ENCODE data around the gene NCBP1. TPM values are rescaled to one million over a fixed set of nuclear protein-coding genes. Genes with fewer than 3 reads are reported as not detected.

NCBP1 gene
- total RNA-seq, 1 donor from 2014 or later = 20.0 TPM

DNA sequence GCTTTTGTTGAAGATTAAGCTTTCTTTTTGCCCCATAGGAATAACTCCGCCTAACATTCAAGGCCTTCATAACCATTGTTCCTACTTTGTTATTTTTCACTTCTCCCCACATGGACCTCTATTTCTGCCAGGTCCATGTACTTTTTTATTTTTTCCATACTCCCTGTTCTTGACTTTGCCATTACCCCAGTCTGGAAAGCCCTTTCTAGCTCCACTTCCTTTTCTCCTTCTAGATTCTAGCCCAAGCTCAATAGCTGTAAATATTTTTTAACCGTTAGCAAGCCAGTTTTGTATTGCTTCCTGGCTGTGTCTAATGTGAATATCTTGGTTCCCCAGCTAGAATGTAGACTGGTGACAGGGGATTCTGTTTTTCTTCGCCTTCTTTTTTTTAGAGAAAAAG, 26.1 kb downstream of the NCBP1 start:
- ATAC-seq (ENCODE audit: poor library complexity) = no peak
- intact Hi-C loops (cut with DNase I) = no loop called here

DNA sequence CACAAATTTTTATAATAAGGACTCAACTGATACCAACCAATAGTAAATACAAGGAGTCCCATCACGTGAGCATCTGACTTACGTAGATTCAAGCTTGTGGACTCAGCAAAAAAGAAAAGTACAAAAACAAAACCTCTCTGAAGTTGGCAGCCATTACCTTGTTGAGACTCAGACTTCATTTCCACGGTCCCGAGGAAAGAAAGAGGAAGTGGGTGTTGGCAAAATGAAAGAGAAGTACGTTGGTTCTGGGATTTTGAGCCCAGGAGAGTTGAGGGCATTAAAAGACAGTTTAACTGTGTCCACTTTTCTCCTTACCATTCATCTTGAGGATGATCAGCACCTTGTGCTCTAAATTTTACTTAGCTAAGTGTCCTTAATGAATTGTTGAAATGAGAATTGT, 26.7 kb downstream of the NCBP1 start:
- no peak for DNase-seq
- intact Hi-C loops (cut with DNase I) = no loop called here
- ATAC-seq (ENCODE audit: poor library complexity) = no peak

More for the DNA sequence above, 26.1 kb downstream of the NCBP1 start:
- no peak for DNase-seq

DNA sequence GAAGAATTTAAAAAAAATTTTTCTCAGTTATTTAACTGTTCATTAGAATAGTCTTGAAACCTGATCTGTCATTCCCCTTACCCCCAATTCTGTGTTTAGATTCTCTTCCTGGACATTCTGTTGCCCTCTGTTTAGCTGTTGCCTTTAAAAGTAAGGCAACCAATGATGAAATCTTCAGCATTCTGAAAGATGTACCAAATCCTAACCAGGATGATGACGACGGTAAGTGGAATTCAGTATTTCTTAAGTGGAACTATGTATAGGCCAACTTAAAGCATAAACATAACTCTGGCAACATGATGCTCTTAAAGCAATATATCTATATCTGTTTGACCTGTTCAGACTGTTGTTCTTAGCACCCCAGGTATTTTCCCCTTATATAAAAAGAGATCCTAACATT, 27.2 kb downstream of the NCBP1 start:
- ATAC-seq (ENCODE audit: poor library complexity) (no peak), DNase-seq (no peak)
- intact Hi-C loops (cut with DNase I) = no loop called here

DNA sequence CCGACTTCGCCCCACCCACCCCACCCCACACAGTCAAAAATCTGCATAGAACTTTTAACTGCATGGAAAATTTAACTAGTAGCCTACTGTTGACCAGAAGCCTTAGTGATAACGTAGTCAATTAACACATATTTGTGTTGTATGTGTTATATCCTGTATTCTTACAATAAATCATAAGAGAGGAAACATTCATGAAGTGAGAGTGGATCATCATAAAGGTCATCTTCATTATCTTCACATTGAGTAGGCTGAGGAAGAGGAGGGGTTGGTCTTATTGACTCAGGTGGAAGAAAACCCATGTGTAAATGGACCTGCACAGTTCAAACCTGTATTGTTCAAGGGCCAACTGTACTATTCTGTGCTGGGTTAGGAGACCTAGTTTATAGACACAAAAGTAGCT, 32.1 kb downstream of the NCBP1 start:
- intact Hi-C loops (cut with DNase I) = no loop called here
- DNase-seq = no peak
- ATAC-seq (ENCODE audit: poor library complexity) = no peak

DNA sequence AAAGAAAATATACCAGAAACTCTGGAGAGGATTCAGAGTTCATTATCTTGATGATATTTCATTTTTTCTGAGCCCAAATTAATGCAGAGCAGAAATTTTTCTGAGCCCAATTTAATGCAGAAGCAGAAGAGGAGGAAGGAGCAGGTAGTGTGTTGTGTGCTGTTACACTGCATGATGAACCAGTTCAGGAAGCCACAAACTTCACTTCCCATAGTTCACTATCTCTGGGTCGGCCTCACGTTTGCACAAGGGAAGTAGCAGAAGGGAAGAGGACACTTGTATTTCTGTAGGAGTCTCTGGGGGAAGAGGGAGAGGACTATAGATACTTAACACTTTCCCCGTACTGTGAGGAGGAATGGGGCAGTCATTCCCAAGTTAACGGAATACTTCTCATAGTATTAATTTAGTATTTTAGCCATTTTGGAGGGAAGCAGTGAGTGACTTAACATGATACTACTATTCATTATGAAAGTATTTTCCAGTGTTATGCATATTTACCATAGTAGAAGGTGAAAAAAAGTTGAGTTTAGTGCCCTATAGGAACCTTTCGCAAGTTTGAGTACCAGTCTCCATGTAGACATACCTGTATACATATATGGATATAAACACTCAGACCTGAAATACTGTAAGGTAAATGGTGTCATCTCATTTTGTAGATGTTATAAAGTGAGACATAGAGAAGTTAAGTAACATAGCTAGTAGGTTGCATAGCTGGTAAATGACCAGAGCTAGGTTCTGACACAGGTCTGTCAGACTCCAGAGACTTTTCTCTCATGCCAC, 33.5 kb downstream of the NCBP1 start:
- DNase-seq = no peak
- no peak for ATAC-seq (ENCODE audit: poor library complexity)
- intact Hi-C loops (cut with DNase I) = no loop called here

DNA sequence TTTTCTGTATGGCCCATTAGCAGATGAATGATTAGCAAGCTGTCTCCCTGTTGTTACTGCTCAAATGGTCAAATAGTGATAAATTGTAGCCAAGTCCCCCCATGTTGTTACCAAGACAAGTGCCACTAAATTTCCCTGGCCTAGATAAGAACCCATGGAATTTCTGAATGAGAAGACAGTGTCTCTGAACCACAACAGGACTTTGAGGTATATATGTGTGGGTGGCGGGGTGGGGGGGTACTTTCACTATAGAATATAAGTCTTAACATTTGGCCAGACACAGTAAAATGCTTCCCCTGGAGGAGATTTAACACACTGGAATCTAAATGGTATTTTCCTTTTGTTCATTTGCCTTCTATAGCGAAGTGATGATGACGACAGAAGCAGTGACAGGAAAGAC, 34.9 kb downstream of the NCBP1 start:
- no peak for ATAC-seq (ENCODE audit: poor library complexity)
- DNase-seq = no peak
- intact Hi-C loops (cut with DNase I) = no loop called here

DNA sequence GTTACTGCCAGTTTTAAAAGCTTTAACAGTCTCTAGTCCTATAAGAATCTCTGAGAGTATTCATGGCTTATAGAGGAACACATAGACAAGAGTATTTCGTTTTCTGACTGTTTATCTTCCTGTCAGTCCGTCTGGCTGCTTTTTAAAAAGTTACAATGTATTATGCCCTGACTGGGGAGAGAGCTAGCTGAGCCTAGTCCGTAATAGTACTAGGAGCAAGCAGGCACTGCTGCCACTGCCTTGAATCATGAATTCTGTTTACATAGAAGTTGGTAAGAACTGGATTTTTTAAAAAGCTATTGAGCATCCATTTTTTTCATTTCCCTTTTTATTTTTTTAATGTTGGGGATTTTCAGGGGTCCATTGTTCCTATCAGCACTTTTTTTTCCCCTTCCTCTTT, 37.0 kb downstream of the NCBP1 start:
- intact Hi-C loops (cut with DNase I) = no loop called here
- no peak for ATAC-seq (ENCODE audit: poor library complexity)
- DNase-seq = no peak

DNA sequence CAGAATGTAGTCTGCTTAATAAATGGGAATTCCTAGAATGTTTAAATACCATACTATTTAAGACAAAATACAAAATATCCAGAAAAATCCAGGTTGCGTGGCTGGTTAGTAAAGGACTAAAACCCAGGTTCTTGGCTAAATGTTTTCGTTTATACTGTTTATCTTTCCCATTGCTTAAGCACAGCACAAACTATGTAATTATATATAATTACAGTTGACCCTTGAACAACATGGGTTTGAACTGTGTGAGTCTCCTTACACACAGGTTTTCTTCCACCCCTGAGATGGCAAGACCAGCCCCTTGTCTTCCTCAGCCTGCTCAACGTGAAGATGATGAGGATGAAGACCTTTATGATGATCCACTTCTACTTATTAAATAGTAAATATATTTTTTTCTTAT, 38.8 kb downstream of the NCBP1 start:
- intact Hi-C loops (cut with DNase I) = no loop called here

DNA sequence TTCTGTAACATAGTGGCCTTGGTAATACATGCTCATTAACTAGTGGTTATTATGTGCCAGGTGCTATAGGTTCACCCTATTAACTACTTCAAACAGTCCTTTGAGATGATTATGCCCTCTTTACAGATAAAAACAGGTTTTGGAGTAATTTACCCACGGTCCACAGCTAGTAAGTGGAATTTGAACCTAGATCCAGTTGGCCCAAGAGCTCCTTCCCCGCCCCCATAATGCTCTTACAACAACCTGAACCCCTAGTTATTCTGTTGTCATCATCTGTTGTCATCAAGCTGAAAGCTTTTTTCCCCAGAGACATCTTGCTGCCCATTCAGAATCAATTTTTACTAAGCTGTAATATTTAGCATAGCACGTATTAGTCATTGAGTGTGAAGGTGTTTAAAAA, 40.3 kb downstream of the NCBP1 start:
- intact Hi-C loops (cut with DNase I) = no loop called here
- DNase-seq (no peak), ATAC-seq (ENCODE audit: poor library complexity) (no peak)

More for the DNA sequence above, 38.8 kb downstream of the NCBP1 start:
- no peak for ATAC-seq (ENCODE audit: poor library complexity)
- DNase-seq = no peak

DNA sequence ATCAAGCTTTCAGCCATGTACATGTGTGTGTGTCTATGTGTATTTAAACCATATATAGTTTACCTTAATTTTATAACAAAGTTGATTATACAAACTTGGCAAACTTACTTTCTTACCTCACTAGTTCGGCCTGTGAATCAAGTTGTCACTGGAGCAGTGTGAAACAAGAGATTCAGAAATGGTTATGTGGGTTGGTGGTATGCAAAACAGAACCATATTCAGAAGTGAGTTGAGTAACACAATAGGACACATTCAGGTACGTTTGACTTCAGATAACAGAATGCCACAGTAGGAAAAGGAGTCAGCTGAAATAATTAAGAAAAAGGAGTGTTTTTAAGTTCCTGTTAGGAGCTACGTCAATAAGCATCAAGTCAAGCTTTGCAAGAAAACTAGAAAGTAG, 42.0 kb downstream of the NCBP1 start:
- intact Hi-C loops (cut with DNase I) = no loop called here
- ATAC-seq (ENCODE audit: poor library complexity) (no peak), DNase-seq (no peak)

DNA sequence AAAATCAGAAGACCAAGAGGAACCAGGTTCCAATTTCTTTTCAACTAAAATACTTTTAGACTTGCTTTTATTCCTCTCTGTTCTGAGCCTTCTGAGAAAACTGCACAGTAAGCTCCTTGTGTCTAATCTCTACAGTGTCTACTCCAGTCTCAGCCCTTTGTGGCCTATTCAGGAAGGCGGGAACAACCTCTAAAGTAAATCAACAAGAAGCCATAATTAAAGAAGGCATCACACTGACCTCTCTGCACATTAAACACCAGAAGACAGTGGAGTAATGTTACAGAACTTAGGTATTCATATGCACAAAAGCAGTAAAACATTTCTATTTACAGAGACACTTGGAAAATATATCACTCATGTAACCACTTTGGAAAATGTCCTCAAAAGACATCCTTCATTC, 48.6 kb downstream of the NCBP1 start:
- no peak for ATAC-seq (ENCODE audit: poor library complexity)
- intact Hi-C loops (cut with DNase I) = no loop called here
- DNase-seq = no peak

DNA sequence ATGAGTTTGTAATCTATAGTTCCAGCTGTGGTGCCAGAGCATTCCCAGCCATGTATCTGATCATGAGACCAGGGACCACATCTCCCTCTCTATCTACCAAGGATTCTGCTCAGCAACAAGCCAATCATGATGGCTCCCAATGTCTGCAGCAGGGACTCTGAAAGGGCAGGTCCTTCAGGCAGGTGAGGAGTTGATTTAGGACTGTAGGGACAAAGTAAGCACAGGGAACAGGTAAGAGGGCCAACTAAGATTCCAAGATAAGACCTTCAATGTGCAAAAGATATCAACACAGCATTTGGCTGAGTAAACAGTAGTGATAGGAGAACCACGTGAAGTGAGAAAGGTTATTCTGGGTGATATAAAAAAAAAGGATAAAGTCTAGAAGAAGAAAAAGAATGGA, 55.0 kb downstream of the NCBP1 start:
- no peak for DNase-seq
- intact Hi-C loops (cut with DNase I) = no loop called here
- ATAC-seq (ENCODE audit: poor library complexity) = no peak

DNA sequence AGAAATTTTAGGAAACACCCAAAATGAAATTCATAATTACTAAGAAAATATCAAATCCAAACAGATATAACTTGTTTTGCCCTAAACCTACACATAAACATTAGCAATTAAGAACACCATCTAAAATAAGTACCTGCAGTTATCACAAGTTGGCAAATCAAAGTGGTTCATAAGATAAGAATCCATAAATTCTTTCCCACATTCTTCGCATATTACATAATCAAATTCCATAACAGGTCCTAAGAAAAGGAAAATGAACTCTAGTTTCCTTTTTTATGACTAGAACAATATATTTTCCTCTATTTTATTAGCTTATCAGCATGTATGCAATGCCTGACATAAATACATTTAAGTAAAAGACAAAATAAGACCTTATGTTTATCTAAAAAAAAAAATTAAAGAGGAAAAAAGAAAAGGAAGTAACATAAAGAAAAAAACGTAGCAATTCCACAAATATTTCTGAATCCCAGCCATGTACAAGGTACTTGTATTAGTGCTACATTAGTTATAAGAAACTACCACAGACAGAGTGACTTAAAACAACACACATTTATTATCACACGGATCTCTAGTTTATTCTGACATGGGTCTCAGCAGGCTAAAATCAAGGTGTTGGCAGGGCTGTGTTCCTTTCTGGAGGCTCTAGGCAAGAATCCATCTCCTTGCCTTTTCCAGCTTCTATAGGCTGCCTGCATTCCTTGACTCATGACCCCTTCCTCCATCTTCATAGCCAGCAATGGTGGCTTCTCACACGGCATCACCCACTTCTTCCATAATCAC, 56.0 kb downstream of the NCBP1 start:
- intact Hi-C loops (cut with DNase I) = no loop called here
- DNase-seq (no peak), ATAC-seq (ENCODE audit: poor library complexity) (no peak)

DNA sequence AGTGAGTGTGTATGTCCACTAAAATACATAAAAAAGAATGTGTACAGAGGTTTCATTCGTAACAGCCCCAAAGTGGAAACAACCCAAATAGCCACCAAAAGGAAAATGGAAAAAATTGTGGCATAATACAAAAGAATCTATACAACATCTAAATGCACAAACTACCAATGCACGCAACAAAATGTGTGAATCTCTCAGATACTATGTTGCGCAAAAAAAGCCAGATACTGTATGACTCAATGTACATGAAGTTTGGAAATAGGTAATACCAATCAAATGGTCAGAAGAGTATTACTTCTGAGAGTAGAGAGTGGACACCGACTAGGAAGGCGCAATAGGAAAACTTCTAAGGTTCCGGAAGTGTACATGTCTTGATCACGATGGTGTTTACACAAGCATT, 61.1 kb downstream of the NCBP1 start:
- intact Hi-C loops (cut with DNase I) = no loop called here

DNA sequence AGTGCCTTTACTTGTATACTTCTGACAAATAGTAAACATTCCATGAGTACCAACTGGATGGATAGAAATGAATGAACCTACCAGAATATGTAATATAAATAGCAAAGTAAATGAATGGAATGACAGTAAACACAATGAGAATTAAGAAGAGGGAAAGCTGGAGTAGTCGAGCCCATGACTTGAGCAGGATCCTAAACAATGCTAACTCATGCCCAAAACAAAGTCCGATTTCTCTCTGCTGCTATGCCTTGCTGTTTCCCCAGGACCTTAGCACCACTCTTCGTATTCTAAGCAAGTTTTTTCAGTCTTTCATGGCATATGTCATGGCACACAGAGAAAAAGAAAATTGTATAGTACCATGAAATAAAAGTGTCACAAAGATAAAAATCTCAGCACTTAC, 61.8 kb downstream of the NCBP1 start:
- no peak for ATAC-seq (ENCODE audit: poor library complexity)
- intact Hi-C loops (cut with DNase I) = no loop called here

More for the DNA sequence above, 61.1 kb downstream of the NCBP1 start:
- no peak for DNase-seq
- no peak for ATAC-seq (ENCODE audit: poor library complexity)

DNA sequence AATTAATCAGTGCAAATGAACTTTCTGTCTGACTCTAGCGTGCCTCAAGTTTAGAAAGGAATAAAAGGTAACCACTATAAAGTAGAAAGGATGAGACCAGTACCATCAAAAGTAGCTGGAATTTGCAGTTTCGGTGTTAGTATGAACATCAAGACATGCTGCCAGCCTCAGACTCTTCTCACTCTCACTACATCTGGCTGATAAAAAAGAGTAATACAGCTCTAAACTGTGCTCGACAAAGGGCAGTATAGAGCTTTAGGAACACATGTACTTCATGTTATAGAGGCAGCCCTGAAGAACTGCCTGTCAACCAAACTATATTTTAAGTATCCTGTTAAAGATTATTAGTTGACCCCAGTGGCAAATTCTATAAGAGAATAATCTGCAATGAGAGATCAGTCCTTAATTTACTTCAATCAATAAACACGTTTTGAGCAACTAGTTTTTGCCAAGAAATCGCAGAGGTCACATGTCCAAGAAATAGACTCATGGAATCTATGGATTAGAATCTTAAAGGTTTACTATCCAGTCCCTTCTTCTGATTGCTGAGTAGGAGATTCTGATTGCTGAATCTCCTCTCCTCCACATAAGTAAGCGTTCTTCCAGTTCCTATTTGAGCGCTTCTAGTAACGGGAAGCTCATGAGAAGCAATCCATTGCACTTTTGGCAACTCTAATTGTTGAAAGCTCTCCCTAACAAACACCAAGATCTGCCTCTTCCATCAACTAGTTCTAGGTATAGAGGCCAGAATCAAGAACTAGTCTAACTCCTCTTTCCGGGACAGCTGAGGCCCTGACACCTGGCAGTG, 62.6 kb downstream of the NCBP1 start:
- no peak for DNase-seq
- intact Hi-C loops (cut with DNase I) = no loop called here
- ATAC-seq (ENCODE audit: poor library complexity) = no peak

More for the DNA sequence above, 61.8 kb downstream of the NCBP1 start:
- no peak for DNase-seq

DNA sequence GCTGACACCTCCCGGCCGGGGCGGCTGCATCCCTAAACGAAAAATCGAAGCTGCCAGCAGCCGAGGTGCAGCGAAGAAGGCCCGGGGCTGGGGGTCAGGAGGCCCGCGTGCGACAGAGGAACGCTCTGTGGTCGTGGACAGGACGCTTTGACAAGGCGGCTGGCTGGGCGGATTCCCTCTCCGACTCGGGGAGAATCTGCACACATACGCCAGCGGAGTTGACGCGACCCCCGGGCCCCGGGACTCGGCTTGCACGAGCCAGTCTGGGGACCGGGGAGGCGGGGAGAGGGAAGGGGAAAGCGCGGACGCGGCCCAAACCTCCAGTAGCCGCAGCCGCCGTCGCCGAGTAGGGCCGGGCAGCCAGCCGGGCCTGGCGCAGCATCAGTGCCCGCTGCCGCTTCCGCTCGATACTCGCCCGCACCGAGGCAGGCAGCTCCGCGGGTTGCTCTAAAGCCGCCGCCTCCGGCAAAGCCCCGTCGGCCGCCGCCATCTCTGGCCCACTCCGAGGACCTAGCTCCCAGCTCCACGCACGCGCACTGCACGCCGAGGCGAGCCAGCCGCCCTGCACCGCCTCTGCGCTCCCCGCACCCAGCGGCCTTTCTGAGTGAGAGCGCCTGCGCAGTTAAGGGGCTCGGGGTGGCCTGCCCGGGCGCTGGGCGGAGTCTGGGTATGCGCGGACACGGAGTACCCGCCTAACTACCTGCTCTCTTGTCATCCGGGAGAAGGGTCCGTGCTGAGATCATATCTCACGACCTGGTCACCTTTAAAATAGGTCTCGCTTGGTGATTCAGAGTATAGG, 63.4 kb downstream of the NCBP1 start, which contains the start of gene XPA:
TSS of gene XPA (minus strand) at position 538 of the 799 bp plus-strand sequence. CDS start at position 490, 48 bp downstream.
- peak; percentile 99 for DNase-seq
- ATAC-seq (ENCODE audit: poor library complexity) = peak; percentile 100
- intact Hi-C loops (cut with DNase I) = no loop called here

DNA sequence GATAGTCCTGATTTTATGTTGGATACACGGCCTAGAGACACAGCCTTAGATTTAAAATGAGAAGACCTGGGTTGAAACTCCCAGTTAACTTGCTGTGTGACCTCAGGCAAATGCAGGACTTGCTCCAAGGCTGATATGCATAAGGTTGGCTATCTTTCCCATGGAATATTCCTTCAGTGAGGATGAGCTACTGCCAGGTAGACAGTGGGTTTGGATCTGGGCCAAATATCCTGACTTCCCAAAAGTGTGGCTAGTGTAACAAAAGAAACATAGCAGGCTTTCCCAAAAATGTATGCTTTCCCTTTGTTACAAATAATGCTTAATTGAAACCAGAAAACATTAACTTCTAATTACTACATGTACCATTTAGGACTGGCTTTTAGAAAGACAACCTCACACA, 64.2 kb downstream of the NCBP1 start:
- ATAC-seq (ENCODE audit: poor library complexity) (no peak), DNase-seq (no peak)
- intact Hi-C loops (cut with DNase I) = no loop called here

DNA sequence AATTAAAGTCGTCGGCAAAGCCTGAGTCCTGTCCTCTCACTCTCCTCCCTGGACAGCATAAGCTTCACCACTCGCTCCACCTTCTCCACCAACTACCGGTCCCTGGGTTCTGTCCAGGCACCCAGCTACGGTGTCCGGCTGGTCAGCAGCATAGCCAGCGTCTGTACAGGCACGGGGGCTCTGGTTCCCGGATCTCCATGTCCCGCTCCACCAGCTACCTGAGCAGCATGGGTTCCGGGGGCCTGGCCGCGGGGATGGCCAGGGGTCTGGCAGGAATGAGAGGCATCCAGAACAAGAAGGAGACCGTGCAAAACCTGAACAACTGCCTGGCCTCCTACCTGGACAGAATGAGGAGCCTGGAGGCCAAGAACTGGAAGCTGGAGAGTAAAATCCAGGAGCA, 65.2 kb downstream of the NCBP1 start:
- no peak for ATAC-seq (ENCODE audit: poor library complexity)
- no peak for DNase-seq
- intact Hi-C loops (cut with DNase I) = no loop called here
